OCI-LY3 (cell line): Measurements from ENCODE around the gene JADE3.
"Not testable (repeated sequence)": the region's sequence is repeated elsewhere in the genome, so short reads cannot be mapped to it uniquely, and the experiment has no call there.

Experiments used
- EZH2phosphoT487 ChIP-seq: fragments of 200-600 bp; shearing (Covaris generic); IDR thresholded peaks from 2 replicates; pipeline ENCODE4 v1.6.1; 2018; ENCODE audit warnings: antibody characterized with exemption, mixed run types, low read depth
- TF ChIP-seq, protein P1 (sequence below): fragments of 200-600, 300-600 bp; sonication (generic); IDR thresholded peaks from 2 replicates; pipeline ENCODE4 v1.5.1; 2014; ENCODE audit warnings: antibody characterized with exemption, low read length, low read depth

DNA sequence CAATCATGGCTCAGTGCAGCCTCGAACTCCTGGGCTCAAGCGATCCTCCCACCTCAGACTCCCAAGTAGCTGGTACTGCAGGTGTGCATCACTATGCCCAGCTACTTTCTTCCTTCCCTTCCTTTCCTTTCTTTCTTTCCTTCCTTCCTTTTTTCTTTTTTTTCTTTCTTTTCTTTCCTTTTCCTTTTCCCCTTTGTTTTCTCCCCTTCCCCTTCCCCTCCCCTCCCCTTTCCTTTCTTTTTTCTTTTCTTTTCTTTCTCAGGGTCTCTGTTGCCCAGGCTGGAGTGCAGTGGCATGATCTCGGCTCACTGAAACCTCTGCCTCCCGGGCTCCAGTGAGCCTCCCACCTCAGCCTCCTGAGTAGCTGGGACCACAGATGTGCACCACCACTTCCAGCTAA lies 44.4 kb downstream of the JADE3 start:
- TF ChIP-seq, protein P1, sequence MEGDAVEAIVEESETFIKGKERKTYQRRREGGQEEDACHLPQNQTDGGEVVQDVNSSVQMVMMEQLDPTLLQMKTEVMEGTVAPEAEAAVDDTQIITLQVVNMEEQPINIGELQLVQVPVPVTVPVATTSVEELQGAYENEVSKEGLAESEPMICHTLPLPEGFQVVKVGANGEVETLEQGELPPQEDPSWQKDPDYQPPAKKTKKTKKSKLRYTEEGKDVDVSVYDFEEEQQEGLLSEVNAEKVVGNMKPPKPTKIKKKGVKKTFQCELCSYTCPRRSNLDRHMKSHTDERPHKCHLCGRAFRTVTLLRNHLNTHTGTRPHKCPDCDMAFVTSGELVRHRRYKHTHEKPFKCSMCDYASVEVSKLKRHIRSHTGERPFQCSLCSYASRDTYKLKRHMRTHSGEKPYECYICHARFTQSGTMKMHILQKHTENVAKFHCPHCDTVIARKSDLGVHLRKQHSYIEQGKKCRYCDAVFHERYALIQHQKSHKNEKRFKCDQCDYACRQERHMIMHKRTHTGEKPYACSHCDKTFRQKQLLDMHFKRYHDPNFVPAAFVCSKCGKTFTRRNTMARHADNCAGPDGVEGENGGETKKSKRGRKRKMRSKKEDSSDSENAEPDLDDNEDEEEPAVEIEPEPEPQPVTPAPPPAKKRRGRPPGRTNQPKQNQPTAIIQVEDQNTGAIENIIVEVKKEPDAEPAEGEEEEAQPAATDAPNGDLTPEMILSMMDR = not testable (repeated sequence)
- TF ChIP-seq EZH2phosphoT487 = not testable (repeated sequence)
